GM23338 (cell line): ENCODE data around the gene CYP11A1.

Experiments used
- CTCF ChIP-seq, 2 experiments: fragments of 200-600 bp in 1 of 2; sonication (generic) in 1 of 2; conservative IDR thresholded peaks; 2 replicates each; pipeline versions ENCODE4 v1.5.1 to v1.6.1; 2016 to 2017; ENCODE audit warnings: antibody characterized with exemption in 2 of 2, low read depth in 2 of 2, mild to moderate bottlenecking in 2 of 2, moderate library complexity in 1 of 2
- POLR2AphosphoS5 ChIP-seq: IDR thresholded peaks from 2 replicates; pipeline ENCODE4 v1.6.1; 2016; ENCODE audit warnings: antibody characterized with exemption, low read depth
- ZNF331 ChIP-seq: fragments of 250-450 bp; sonication (Bioruptor Pico); IDR thresholded peaks from 2 replicates; pipeline ENCODE4 v1.5.0; 2020; ENCODE audit warnings: low read depth, mild to moderate bottlenecking, moderate library complexity

GRCh38 chr15:74387141-74387541 lies 19.7 kb upstream of the CYP11A1 start:
- TF ChIP-seq CTCF (conservative IDR thresholded peaks at IDR 0.05; ENCODE audit: low read depth in 2 of 2) (no peak), ZNF331 (CRISPR knock-in tag) (no peak), POLR2AphosphoS5 (no peak)
